Hepatocyte (in vitro differentiated cells): ENCODE measurements around the gene POLA2. TPM values are rescaled to one million over a fixed set of nuclear protein-coding genes. Genes with fewer than 3 reads are reported as not detected.

Source experiments
- DNase-seq: peaks from one replicate; pipeline ENCODE4 v3.0.0-alpha.2; 2016; ENCODE audit warnings: low spot score
- H2AFZ ChIP-seq: fragments of 200-600 bp; sonication (generic); 2 replicates; pipeline ENCODE4 v1.6.0; 2016; ENCODE audit warnings: antibody characterized with exemption, mild to moderate bottlenecking
- H3K27ac ChIP-seq: fragments of 200-600 bp; sonication (generic); 2 replicates; pipeline ENCODE4 v1.5.1; 2016; ENCODE audit warnings: mild to moderate bottlenecking
- H3K27me3 ChIP-seq: fragments of 200-600 bp; sonication (generic); 2 replicates; pipeline ENCODE4 v1.6.1; 2016
- H3K36me3 ChIP-seq: fragments of 200-600 bp; sonication (generic); replicated peaks from 2 replicates; pipeline ENCODE4 v1.5.1; 2016; ENCODE audit warnings: low read depth; ENCODE audit not compliant: insufficient read depth
- H3K4me1 ChIP-seq: fragments of 200-600 bp; sonication (generic); 2 replicates; pipeline ENCODE4 v1.5.1; 2016; ENCODE audit warnings: mild to moderate bottlenecking, moderate library complexity; ENCODE audit not compliant: insufficient read depth
- H3K4me2 ChIP-seq: fragments of 200-600 bp; sonication (generic); 2 replicates; pipeline ENCODE4 v1.6.0; 2016
- H3K4me3 ChIP-seq: fragments of 200-600 bp; sonication (generic); 2 replicates; pipeline ENCODE4 v1.5.1; 2016; ENCODE audit warnings: mild to moderate bottlenecking
- H3K79me2 ChIP-seq: fragments of 200-600 bp; sonication (generic); 2 replicates; pipeline ENCODE4 v1.6.0; 2017; ENCODE audit warnings: mild to moderate bottlenecking
- H3K9me2 ChIP-seq: fragments of 200-600 bp; sonication (generic); replicated peaks from 2 replicates; pipeline ENCODE4 v1.6.0; 2017; ENCODE audit warnings: mild to moderate bottlenecking; ENCODE audit not compliant: insufficient read depth
- H3K9me3 ChIP-seq: fragments of 200-600 bp; sonication (generic); 2 replicates; pipeline ENCODE4 v1.5.1; 2016; ENCODE audit warnings: low read depth, mild to moderate bottlenecking
- H4K20me1 ChIP-seq: fragments of 200-600 bp; sonication (generic); 2 replicates; pipeline ENCODE4 v1.6.0; 2016; ENCODE audit warnings: mild to moderate bottlenecking; ENCODE audit not compliant: insufficient read depth, poor library complexity, severe bottlenecking
- CTCF ChIP-seq: fragments of 200-600 bp; sonication (generic); IDR thresholded peaks from 2 replicates; pipeline ENCODE4 v1.5.1; 2016; ENCODE audit warnings: antibody characterized with exemption, mild to moderate bottlenecking; ENCODE audit not compliant: poor library complexity
- EZH2 ChIP-seq: fragments of 200-600 bp; sonication (generic); IDR thresholded peaks from 2 replicates; pipeline ENCODE4 v1.6.1; 2016; ENCODE audit warnings: antibody characterized with exemption, mild to moderate bottlenecking, borderline replicate concordance
- EZH2phosphoT487 ChIP-seq: fragments of 200-600 bp; sonication (generic); IDR thresholded peaks from one replicate; pipeline ENCODE4 v1.6.1; 2018; ENCODE audit warnings: antibody characterized with exemption, mild to moderate bottlenecking, low read depth, moderate library complexity; ENCODE audit not compliant: unreplicated experiment, severe bottlenecking
- WGBS: methylation state at CpG from one replicate; pipeline ENCODE4 v1.1.6; 2016; ENCODE audit warnings: low lambda C conversion rate; ENCODE audit errors: missing lambda C conversion rate; 5-methylcytosine and 5-hydroxymethylcytosine counted together
- polyA plus RNA-seq: library from polyadenylated mRNA; unstranded; fragments of >200 nt; fragmentation: Nextera tagmentation; extraction: Ambion mirVana; gene quantifications from 2 replicates; pipeline ENCODE4 v1.2.1, GENCODE V29; 2016
- total RNA-seq: library from RNA; depleted of rRNA; stranded (reverse); fragments of >200 nt; gene quantifications from 2 replicates; pipeline ENCODE4 v1.2.3, GENCODE V29; 2014

POLA2 gene
- total and polyA plus RNA-seq, 2 experiments from 2014 or later: 2.5 to 8.0 TPM

GRCh38 chr11:65258988-65259387 lies 2.8 kb upstream of the POLA2 start:
- Histone ChIP-seq H3K36me3 (no peaks in the 10 kb centered on the region), H4K20me1 (no peaks in the 10 kb centered on the region), H3K27ac (no peak overlapping the region), H3K9me2 (no peaks in the 10 kb centered on the region), H3K27me3 (no peaks in the 10 kb centered on the region), H3K4me3 (no peak overlapping the region), H3K9me3 (no peaks in the 10 kb centered on the region), H2AFZ (no peak overlapping the region), H3K4me2 (no peak overlapping the region), H3K4me1 (no peaks in the 10 kb centered on the region), H3K79me2 (peaks cover 17% of the 10 kb centered on the region)
- TF ChIP-seq EZH2 (no peak), CTCF (no peak), EZH2phosphoT487 (no peak)
- no peak for DNase-seq
- 85% methylated on average over 5 of the region's 5 CpGs for WGBS

- Histone ChIP-seq H3K36me3 (no peaks in the 10 kb centered on the region), H3K79me2 (peaks cover 26% of the 10 kb centered on the region), H3K4me1 (no peaks in the 10 kb centered on the region), H3K9me2 (no peaks in the 10 kb centered on the region), H4K20me1 (no peaks in the 10 kb centered on the region), H3K4me3 (no peak overlapping the region), H2AFZ (no peak overlapping the region), H3K4me2 (no peak overlapping the region), H3K9me3 (no peaks in the 10 kb centered on the region), H3K27ac (no peak overlapping the region), H3K27me3 (no peaks in the 10 kb centered on the region)
- TF ChIP-seq CTCF (no peak), EZH2 (no peak), EZH2phosphoT487 (no peak)
- WGBS: 98% methylated on average over 16 of the region's 17 CpGs
- DNase-seq: no peak
Measured at GRCh38 chr11:65260302-65260701, 1.5 kb upstream of the POLA2 start.

GRCh38 chr11:65260756-65261590 lies 789 bp upstream of the POLA2 start:
- DNase-seq: peak; percentile 29
- TF ChIP-seq EZH2phosphoT487 (no peak), EZH2 (no peak), CTCF (no peak)
- H3K4me3 ChIP-seq: peak overlapping the region; percentile 65
- H3K9me3 ChIP-seq: no peaks in the 10 kb centered on the region
- no peaks in the 10 kb centered on the region for H4K20me1 ChIP-seq
- H3K9me2 ChIP-seq: no peaks in the 10 kb centered on the region
- H3K27ac ChIP-seq: peak overlapping the region; percentile 82
- peak overlapping the region; percentile 84 for H3K4me2 ChIP-seq
- H3K27me3 ChIP-seq: no peaks in the 10 kb centered on the region
- H2AFZ ChIP-seq: peak overlapping the region; percentile 94
- H3K36me3 ChIP-seq: no peaks in the 10 kb centered on the region
- peaks cover 27% of the 10 kb centered on the region for H3K79me2 ChIP-seq
- no peaks in the 10 kb centered on the region for H3K4me1 ChIP-seq
- 66% methylated on average over 26 of the region's 26 CpGs for WGBS
